ENCODE measurements around the gene ZCWPW1.

GRCh38 chr7:100353685-100354330, 74.7 kb downstream of the ZCWPW1 start:
- TF ChIP-seq CTCF (IDR thresholded peaks at IDR 0.05) (no peak), TCF12 (IDR thresholded peaks at IDR 0.05) (no peak), EP300 (IDR thresholded peaks at IDR 0.05; ENCODE audit: borderline replicate concordance in 1 of 2, low read depth in 1 of 2, low read length in 1 of 2) (no peak), POLR2AphosphoS5 (IDR thresholded peaks at IDR 0.05; ENCODE audit: low read depth, low read length) (no peak), FOSL2 (IDR thresholded peaks at IDR 0.05; ENCODE audit: borderline replicate concordance, low read depth) (no peak), NRF1 (IDR thresholded peaks at IDR 0.05; ENCODE audit: low read depth, low read length) (no peak), MXI1 (IDR thresholded peaks at IDR 0.05; ENCODE audit: low read depth, low read length) (no peak), FOXM1 (IDR thresholded peaks at IDR 0.05; ENCODE audit: low read depth) (no peak), SMC3 (IDR thresholded peaks at IDR 0.05; ENCODE audit: low read depth, low read length) (no peak)

Data from SK-N-SH (cell line).